GM12878 (cell line): ENCODE measurements around the gene PMS1. TPM values are rescaled to one million over a fixed set of nuclear protein-coding genes. Genes with fewer than 3 reads are reported as not detected.

Experiments used
- ATAC-seq: fragments of 200-7000 bp; cut with Tn5 transposase; 3 replicates; pipeline ENCODE4 v1.9.1; 2020; ENCODE audit warnings: mild to moderate bottlenecking, moderate library complexity
- BruUV-seq: library from RNA; stranded (reverse); fragments of 400-500 nt; replicated peaks from 2 replicates; lab custom pipeline; 2021; lab: Mats Ljungman, UMichigan
- CTCF ChIA-PET: fragments of 300-600 bp; sonication (Branson Sonifier 250); formaldehyde crosslinking; extraction: SDS; loops from one replicate; lab custom pipeline; 2021; ENCODE audit warnings: inconsistent platforms; lab: Yijun Ruan, JAX
- POLR2A ChIA-PET: fragments of 350-600 bp; formaldehyde crosslinking; extraction: SDS; loops from one replicate; lab custom pipeline; 2021; ENCODE audit warnings: inconsistent platforms; lab: Charles Lee
- RAD21 ChIA-PET: fragments of 300-600 bp; sonication (Branson Sonifier 250); formaldehyde crosslinking; loops from one replicate; lab custom pipeline; 2023; ENCODE audit warnings: antibody characterized with exemption; ENCODE audit not compliant: unreplicated experiment; lab: Charles Lee
- SMC1A ChIA-PET: fragments of 300-600 bp; sonication (Branson Sonifier 250); formaldehyde crosslinking; loops from one replicate; lab custom pipeline; 2023; ENCODE audit not compliant: unreplicated experiment, uncharacterized antibody; lab: Charles Lee
- DNase-seq: peaks from one replicate; pipeline ENCODE4 v3.0.0-alpha.2; 2011; ENCODE audit warnings: low read depth, low spot score
- FAIRE-seq: peaks from 3 replicates; lab custom pipeline; 2011; peaks lifted over from hg19 to GRCh38; lab: Jason Lieb, UNC
- H2AFZ ChIP-seq: 2 replicates; pipeline ENCODE4 v1.6.0; 2011; ENCODE audit warnings: low read depth, low read length, control low read depth; ENCODE audit not compliant: control insufficient read depth
- H3K27ac ChIP-seq: 2 replicates; pipeline ENCODE4 v1.5.1; 2011; ENCODE audit warnings: control low read depth; ENCODE audit not compliant: control insufficient read depth, insufficient read depth
- H3K27me3 ChIP-seq, 2 experiments: replicated peaks in 1 of 2; 2 replicates each; pipeline versions ENCODE4 v1.6.0 to v1.6.1; 2011; ENCODE audit warnings: low read length in 1 of 2; ENCODE audit not compliant: control insufficient read depth in 2 of 2, insufficient read depth in 2 of 2
- H3K36me3 ChIP-seq, 2 experiments: 2 replicates each; pipeline ENCODE4 v1.5.1; 2011; ENCODE audit warnings: low read length in 1 of 2; ENCODE audit not compliant: control insufficient read depth in 2 of 2, insufficient read depth in 2 of 2
- H3K4me1 ChIP-seq: 2 replicates; pipeline ENCODE4 v1.6.1; 2011; ENCODE audit warnings: mild to moderate bottlenecking, low read length, moderate library complexity, mixed read lengths; ENCODE audit not compliant: control insufficient read depth, insufficient read depth
- H3K4me2 ChIP-seq: 2 replicates; pipeline ENCODE4 v1.6.0; 2011; ENCODE audit warnings: control low read depth; ENCODE audit not compliant: control insufficient read depth, insufficient read depth
- H3K4me3 ChIP-seq: fragments of 200-600 bp; sonication (generic); 2 replicates; pipeline ENCODE4 v1.5.1; 2016
- H3K79me2 ChIP-seq: 2 replicates; pipeline ENCODE4 v1.6.0; 2011; ENCODE audit warnings: low read length; ENCODE audit not compliant: control insufficient read depth, insufficient read depth
- H3K9ac ChIP-seq: 2 replicates; pipeline ENCODE4 v1.8.0; 2011; ENCODE audit warnings: low read length, control low read depth, mixed read lengths; ENCODE audit not compliant: control insufficient read depth, insufficient read depth
- H3K9me3 ChIP-seq: replicated peaks from 3 replicates; pipeline ENCODE4 v1.5.1; 2011; ENCODE audit warnings: mild to moderate bottlenecking, low read length; ENCODE audit not compliant: control insufficient read depth, insufficient read depth
- H4K20me1 ChIP-seq: 2 replicates; pipeline ENCODE4 v1.6.0; 2011; ENCODE audit not compliant: control insufficient read depth, insufficient read depth
- BRCA1 ChIP-seq: IDR thresholded peaks from 2 replicates; pipeline ENCODE4 v1.6.1; 2011; ENCODE audit warnings: low read depth, low read length, improper control_type of control experiment
- HCFC1 ChIP-seq: fragments of 150-350 bp; IDR thresholded peaks from 2 replicates; pipeline ENCODE4 v1.6.1; 2014; ENCODE audit warnings: low read length
- IKZF1 ChIP-seq: fragments of 450-650 bp; conservative IDR thresholded peaks from 2 replicates; pipeline ENCODE4 v1.6.1; 2017; ENCODE audit warnings: antibody characterized with exemption, mild to moderate bottlenecking
- MEF2A ChIP-seq: IDR thresholded peaks from 2 replicates; pipeline ENCODE4 v1.6.1; 2011; ENCODE audit warnings: low read depth, mild to moderate bottlenecking, low read length, moderate library complexity; ENCODE audit not compliant: insufficient read depth
- NFIC ChIP-seq: IDR thresholded peaks from 2 replicates; pipeline ENCODE4 v1.6.1; 2012; ENCODE audit warnings: low read depth, mild to moderate bottlenecking, inconsistent platforms, low read length, moderate library complexity
- RAD51 ChIP-seq: fragments of 450-650 bp; IDR thresholded peaks from 2 replicates; pipeline ENCODE4 v1.6.1; 2016; ENCODE audit warnings: moderate library complexity, mild to moderate bottlenecking, inconsistent platforms
- WGBS: methylation state at CpG from one replicate; pipeline ENCODE4 v1.1.6; 2016; ENCODE audit warnings: low lambda C conversion rate; ENCODE audit not compliant: insufficient replicate concordance, insufficient coverage; ENCODE audit errors: missing lambda C conversion rate; 5-methylcytosine and 5-hydroxymethylcytosine counted together
- in situ Hi-C: fragments of 300-500 bp; cut with MboI; formaldehyde crosslinking; loops from 9 replicates; pipeline ENCODE4 v1.14.3; 2018; ENCODE audit warnings: mixed read lengths
- intact Hi-C: fragments of 100-400 bp; cut with micrococcal nuclease; formaldehyde crosslinking; loops from one replicate; pipeline ENCODE4 v1.14.2; 2022; ENCODE audit not compliant: unreplicated experiment
- polyA plus RNA-seq, 11 experiments: library from polyadenylated mRNA; depleted of rRNA in 4 of 11; unstranded in 6 of 11; stranded (reverse) in 5 of 11; fragments of >200 nt; fragmentation: Nextera tagmentation in 4 of 11; fragmentation: Illumina TruSeq in 1 of 11; extraction: Ambion mirVana in 4 of 11; extraction: Trizol in 1 of 11; gene quantifications; 1 replicate in 1 of 11; 2 replicates in 10 of 11; pipeline versions ENCODE4 v1.2.1 to v1.2.3, GENCODE V29; 2011 to 2016; ENCODE audit warnings: inconsistent platforms in 2 of 11, missing spikeins in 2 of 11, low read depth in 1 of 11
- total RNA-seq, 4 experiments: library from RNA; depleted of rRNA in 3 of 4; stranded (reverse); fragments of >200 nt in 3 of 4; fragmentation: Illumina TruSeq in 1 of 4; extraction: Trizol in 1 of 4; gene quantifications; 2 replicates each; pipeline versions ENCODE4 v1.2.1 to v1.2.3, GENCODE V29; 2013 to 2021
- TF ChIP-seq, protein P1 (sequence below): IDR thresholded peaks from 2 replicates; pipeline ENCODE4 v1.6.1; 2011; ENCODE audit warnings: low read depth, mild to moderate bottlenecking, low read length, moderate library complexity, borderline replicate concordance; ENCODE audit errors: extremely low read depth
- TF ChIP-seq, protein P2 (sequence below): fragments of 150-350 bp; IDR thresholded peaks from 2 replicates; pipeline ENCODE4 v1.6.1; 2016; ENCODE audit warnings: low read depth, low read length
- TF ChIP-seq, protein P3 (sequence below): fragments of 450-650 bp; formaldehyde crosslinking; IDR thresholded peaks from 2 replicates; pipeline ENCODE4 v1.4.0; 2020; ENCODE audit warnings: mild to moderate bottlenecking, moderate library complexity

PMS1 gene
- total and polyA plus RNA-seq, 10 of the 15 experiments (the other 5 are each of a cell fraction or from before 2014, with no cell fraction given) = 18.7 to 50.6 (median 29.5) TPM

DNA sequence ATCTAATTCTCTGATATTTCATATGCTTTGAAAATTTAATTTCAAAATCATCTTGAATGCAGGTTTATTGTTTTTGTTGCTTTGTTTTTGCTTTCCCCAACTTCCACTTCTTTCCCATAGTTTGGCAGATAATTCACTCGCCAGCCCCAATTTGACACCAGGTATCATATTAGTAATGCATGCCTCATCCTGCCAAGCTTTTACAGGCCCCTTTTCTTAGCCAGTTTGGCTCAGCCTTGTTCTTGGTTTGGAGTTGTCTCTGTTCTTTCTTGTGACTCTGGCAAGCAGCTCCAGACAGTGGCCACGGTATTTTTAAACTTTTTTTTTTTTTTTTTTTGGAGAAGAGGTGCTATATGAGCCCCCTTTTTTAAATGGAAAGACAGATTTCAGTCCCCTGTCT lies 65.3 kb downstream of the PMS1 start (continued):
- TF ChIP-seq BRCA1 = no peak
- no peak for TF ChIP-seq MEF2A

DNA sequence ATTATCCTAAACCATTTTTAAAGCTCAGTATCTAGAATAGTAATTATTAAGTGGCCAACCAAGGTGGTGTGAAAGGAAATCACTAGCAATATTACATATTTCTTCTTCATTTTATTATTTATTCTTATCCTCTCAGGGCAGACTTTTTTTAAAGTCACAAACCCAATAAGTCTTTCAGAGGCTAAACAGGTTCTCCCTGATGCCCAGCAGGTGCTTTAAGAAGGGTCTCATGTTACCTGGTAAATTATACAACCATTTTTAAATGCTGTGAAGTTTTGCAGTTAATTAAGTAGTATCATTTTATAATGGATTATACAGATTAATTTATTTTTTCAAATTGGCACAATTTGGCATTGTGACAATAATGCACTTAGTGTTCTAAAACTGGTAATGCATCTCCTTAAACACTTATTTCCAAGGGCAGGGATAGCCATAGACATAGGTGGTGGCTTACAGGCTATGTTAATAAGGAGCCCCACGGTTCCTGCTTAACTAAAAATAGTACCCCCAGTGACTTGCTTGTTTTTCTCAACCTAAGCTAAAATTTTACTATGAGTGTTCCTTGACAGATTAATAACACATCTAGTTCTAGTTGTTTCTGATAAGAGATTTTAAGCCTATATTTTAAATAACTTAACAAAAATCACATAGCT lies 67.0 kb downstream of the PMS1 start:
- no peak overlapping the region for H2AFZ ChIP-seq
- no TSS peak for BruUV-seq
- ChIA-PET RAD21 (no interaction called here), CTCF (interaction anchor here (0.8 kb wide), 1 partner anchor 21 kb away, joined by 4 read pairs; no protein-coding TSS in a partner anchor), POLR2A (interaction anchor here (0.6 kb wide), 1 partner anchor 124 kb away, joined by 4 read pairs; no protein-coding TSS in a partner anchor), SMC1A (no interaction called here)
- no peaks in the 10 kb centered on the region for H3K4me1 ChIP-seq
- H3K27ac ChIP-seq = no peak overlapping the region
- no peak for TF ChIP-seq IKZF1
- TF ChIP-seq NFIC = no peak
- TF ChIP-seq, protein P1, sequence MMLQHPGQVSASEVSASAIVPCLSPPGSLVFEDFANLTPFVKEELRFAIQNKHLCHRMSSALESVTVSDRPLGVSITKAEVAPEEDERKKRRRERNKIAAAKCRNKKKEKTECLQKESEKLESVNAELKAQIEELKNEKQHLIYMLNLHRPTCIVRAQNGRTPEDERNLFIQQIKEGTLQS = no peak
- TF ChIP-seq, protein P2, sequence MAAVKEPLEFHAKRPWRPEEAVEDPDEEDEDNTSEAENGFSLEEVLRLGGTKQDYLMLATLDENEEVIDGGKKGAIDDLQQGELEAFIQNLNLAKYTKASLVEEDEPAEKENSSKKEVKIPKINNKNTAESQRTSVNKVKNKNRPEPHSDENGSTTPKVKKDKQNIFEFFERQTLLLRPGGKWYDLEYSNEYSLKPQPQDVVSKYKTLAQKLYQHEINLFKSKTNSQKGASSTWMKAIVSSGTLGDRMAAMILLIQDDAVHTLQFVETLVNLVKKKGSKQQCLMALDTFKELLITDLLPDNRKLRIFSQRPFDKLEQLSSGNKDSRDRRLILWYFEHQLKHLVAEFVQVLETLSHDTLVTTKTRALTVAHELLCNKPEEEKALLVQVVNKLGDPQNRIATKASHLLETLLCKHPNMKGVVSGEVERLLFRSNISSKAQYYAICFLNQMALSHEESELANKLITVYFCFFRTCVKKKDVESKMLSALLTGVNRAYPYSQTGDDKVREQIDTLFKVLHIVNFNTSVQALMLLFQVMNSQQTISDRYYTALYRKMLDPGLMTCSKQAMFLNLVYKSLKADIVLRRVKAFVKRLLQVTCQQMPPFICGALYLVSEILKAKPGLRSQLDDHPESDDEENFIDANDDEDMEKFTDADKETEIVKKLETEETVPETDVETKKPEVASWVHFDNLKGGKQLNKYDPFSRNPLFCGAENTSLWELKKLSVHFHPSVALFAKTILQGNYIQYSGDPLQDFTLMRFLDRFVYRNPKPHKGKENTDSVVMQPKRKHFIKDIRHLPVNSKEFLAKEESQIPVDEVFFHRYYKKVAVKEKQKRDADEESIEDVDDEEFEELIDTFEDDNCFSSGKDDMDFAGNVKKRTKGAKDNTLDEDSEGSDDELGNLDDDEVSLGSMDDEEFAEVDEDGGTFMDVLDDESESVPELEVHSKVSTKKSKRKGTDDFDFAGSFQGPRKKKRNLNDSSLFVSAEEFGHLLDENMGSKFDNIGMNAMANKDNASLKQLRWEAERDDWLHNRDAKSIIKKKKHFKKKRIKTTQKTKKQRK = no peak
- TF ChIP-seq, protein P3, sequence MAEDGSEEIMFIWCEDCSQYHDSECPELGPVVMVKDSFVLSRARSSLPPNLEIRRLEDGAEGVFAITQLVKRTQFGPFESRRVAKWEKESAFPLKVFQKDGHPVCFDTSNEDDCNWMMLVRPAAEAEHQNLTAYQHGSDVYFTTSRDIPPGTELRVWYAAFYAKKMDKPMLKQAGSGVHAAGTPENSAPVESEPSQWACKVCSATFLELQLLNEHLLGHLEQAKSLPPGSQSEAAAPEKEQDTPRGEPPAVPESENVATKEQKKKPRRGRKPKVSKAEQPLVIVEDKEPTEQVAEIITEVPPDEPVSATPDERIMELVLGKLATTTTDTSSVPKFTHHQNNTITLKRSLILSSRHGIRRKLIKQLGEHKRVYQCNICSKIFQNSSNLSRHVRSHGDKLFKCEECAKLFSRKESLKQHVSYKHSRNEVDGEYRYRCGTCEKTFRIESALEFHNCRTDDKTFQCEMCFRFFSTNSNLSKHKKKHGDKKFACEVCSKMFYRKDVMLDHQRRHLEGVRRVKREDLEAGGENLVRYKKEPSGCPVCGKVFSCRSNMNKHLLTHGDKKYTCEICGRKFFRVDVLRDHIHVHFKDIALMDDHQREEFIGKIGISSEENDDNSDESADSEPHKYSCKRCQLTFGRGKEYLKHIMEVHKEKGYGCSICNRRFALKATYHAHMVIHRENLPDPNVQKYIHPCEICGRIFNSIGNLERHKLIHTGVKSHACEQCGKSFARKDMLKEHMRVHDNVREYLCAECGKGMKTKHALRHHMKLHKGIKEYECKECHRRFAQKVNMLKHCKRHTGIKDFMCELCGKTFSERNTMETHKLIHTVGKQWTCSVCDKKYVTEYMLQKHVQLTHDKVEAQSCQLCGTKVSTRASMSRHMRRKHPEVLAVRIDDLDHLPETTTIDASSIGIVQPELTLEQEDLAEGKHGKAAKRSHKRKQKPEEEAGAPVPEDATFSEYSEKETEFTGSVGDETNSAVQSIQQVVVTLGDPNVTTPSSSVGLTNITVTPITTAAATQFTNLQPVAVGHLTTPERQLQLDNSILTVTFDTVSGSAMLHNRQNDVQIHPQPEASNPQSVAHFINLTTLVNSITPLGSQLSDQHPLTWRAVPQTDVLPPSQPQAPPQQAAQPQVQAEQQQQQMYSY (CRISPR knock-in tag) = no peak
- no peak for TF ChIP-seq RAD51
- TF ChIP-seq HCFC1 = no peak
- H3K79me2 ChIP-seq = no peaks in the 10 kb centered on the region
- H3K9ac ChIP-seq = no peak overlapping the region
- DNase-seq (no peak), ATAC-seq (no peak), FAIRE-seq (no peak)
- WGBS = 0% methylated on average over 1 of the region's 1 CpG
- in situ Hi-C loops = no loop called here
- no peaks in the 10 kb centered on the region for H3K9me3 ChIP-seq
- H3K4me3 ChIP-seq = no peak overlapping the region
- peaks cover 0 to 7% of the 10 kb centered on the region in 2 experiments; a peak in 2 of 4 replicates for H3K36me3 ChIP-seq
- H3K4me2 ChIP-seq = no peak overlapping the region
- no peaks in the 10 kb centered on the region for H4K20me1 ChIP-seq
- no peaks in the 10 kb centered on the region for H3K27me3 ChIP-seq
- intact Hi-C loops = no loop called here
